EH (cell line): ENCODE measurements around the gene P2RY1.
"Not testable (repeated sequence)": the region's sequence is repeated elsewhere in the genome, so short reads cannot be mapped to it uniquely, and the experiment has no call there.

Experiments
- DNase-seq: peaks from one replicate; pipeline ENCODE4 v3.0.0-alpha.2; 2015; ENCODE audit warnings: low read depth

P2RY1 gene

GRCh38 chr3:152839511-152839910 is 4.6 kb downstream of the P2RY1 start:
- DNase-seq = no peak

DNA sequence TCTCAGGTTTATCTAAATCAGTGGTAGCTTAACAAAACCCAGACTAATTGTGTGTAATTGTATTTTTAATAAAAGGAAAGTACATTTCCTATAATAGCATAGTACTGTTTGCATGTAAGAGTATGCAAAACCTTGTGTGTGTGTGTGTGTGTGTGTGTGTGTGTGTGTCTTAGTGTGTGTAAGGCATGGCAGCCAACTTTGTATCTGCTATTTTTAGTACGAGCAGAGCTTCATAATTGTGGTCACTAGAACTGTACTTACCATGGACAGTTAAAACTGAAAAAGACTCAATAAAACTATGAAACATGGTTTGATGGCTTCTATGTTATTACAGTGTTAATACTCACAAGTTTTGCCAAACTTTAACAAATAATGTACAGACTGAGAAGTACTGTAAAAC is 6.2 kb downstream of the P2RY1 start:
- DNase-seq = no peak

- no peak for DNase-seq
Measured at GRCh38 chr3:152842413-152842812, 7.5 kb downstream of the P2RY1 start.

- DNase-seq = no peak
Measured at GRCh38 chr3:152843955-152844354, 9.0 kb downstream of the P2RY1 start.

DNA sequence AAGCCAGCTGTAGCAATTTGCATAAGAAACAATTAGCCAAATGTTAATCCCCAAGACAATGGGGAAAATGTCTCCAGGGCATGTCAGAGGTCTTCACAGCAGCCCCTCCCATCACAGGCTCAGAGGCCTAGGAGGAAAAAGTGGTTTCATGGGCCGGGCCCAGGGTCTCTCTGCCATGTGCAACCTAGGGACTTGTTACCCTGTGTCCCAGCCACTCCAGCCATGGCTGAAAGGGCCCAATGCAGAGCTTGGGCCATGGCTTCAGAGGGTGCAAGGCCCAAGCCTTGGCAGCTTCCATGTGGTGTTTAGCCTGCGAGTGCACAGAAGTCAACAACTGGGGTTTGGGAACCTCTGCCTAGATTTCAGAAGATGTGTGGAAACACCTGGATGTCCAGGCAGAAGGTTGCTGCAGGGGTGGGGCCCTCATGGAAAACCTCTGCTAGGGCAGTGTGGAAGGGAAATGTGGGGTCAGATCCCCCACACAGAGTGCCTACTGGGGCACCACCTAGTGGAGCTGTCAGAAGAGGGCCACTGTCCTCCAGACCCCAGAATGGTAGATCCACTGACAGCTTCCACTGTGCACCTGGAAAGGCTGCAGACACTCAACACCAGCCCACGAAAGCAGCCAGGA is 11.8 kb downstream of the P2RY1 start:
- DNase-seq = not testable (repeated sequence)

DNA sequence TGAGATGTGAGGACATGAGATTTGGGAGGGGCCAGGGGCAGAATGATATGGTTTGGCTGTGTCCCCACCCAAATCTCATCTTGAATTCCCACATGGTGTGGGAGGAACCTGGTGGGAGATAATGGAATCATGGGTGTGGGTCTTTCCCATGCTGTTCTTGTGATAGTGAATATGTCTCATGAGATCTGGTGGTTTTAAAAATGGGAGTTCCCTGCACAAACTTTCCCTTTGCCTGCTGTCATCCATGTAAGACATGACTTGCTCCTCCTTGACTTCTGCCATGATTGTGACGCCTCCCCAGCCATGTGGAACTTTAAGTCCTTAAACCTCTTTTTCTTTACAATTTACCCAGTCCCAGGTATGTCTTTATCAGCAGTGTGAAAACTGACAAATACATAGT is 12.7 kb downstream of the P2RY1 start:
- not testable (repeated sequence) for DNase-seq

DNA sequence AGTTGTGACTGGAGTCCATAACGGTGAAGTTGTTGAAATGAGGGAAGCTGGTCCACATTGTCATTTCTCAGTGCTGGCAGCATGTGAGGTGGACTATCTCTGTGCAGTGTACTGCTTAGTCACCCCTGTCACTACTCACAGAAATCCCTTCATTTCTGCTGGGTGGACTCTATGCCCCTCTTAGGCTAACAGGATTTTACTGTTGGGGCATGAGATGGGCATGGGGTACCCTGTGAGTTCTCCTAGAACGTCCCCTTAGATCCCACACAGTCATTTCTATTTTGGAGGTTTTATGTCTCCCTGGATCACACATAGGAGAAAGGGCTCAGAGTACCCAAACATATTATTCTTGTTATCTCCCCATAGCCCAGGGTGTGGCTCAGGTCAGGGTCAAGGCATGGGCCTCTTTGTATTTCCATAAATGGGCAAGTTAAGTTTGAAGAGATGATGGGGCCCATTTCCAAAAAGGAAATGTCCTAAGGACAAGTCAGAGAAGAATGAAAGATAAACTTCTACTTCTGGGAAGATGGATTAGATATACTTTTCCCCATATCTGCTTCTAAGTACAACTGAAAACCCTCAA is 15.2 kb downstream of the P2RY1 start:
- DNase-seq = no peak

DNA sequence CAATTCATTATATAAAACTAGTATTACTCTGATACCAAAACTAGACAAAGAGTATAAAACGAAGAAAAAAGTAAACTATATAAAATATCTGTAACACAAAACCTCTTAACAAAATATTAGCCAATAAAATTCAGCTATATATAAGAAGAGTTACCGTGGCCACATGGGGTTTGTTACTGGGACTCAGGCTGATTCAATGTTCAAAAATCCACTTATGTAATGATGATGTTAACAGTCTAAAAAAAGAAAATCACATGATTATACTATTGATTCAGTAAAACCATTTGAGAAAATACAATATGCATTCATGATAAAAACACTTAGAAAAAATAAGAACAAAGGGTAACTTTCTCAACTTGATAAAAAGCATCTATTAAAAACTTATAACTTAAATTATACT is 18.3 kb downstream of the P2RY1 start:
- DNase-seq = peak; percentile 10

DNA sequence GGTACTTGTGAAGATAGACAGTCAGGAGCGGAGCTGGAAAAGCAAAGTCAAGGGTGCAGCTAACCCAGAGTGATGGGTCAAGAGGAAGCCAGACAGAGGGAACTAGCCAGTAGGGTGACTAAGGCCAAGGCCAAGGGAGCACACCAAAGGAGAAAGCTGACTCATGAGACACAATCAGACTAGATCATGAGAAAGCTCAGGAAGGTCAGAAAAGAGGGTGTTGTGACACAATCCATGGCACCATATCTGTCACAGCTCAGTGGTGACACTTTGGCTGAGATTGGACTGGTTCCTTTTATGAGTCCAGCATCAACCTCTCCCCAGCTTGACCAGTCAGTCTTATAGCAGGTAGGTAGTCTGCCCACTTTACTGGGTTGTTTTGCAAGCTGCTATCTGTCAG is 22.2 kb downstream of the P2RY1 start:
- DNase-seq = no peak

GRCh38 chr3:152858170-152858800 is 23.4 kb downstream of the P2RY1 start:
- no peak for DNase-seq

DNA sequence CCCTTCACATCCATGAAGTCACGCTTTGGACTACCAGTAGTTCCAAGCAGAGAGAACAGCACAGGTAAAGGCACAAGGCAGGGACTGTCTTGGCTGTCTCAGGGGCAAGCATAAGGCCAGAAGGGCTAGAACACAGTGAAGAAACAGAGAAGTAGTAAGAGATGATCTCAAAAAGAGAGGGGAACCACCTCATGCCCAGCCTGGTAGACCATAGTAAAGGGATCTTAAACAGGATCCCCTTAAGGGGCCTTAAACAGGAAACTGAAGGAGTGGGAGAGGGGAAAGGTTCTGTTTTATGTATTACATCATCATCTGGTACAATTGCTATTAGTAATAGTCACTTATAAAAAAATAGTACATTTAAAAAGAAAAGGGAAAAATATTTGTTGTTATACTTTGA is 25.8 kb downstream of the P2RY1 start:
- DNase-seq = no peak

GRCh38 chr3:152865668-152866245 is 30.8 kb downstream of the P2RY1 start:
- no peak for DNase-seq

DNA sequence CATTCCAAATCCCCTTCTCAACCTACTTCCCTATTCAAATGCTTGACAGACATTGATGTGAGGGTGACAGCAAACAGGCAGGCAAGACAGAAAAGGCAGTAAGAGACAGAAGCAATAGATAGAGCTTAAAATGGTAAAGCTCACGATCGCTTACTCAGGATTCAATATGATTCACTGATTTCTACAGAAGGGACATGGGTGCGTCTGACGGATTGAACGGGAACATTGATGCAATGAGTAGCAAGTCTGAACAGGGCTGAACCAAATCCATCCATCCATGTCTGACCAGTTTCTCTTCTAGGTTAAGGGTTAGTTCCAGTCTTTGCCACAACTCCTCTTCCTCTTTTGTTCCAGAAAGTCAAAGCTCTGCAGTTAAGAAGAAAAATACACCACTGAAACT is 35.1 kb downstream of the P2RY1 start:
- no peak for DNase-seq

DNA sequence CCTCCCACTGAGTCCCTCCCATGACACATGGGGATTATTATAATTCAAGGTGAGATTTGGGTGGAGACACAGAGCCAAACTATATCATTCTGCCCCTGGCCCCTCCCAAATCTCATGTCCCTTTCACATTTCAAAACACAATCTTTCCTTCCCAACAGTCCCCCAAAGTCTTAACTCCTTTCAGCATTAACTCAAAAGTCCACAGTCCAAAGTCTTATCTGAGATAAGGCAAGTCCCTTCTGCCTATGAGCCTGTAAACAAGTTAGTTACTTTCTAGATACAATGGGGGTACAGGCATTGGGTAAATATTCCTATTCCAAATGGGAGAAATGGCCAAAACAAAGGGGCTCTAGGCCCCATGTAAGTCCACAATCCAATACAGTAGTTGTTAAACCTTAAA is 38.4 kb downstream of the P2RY1 start:
- not testable (repeated sequence) for DNase-seq

DNA sequence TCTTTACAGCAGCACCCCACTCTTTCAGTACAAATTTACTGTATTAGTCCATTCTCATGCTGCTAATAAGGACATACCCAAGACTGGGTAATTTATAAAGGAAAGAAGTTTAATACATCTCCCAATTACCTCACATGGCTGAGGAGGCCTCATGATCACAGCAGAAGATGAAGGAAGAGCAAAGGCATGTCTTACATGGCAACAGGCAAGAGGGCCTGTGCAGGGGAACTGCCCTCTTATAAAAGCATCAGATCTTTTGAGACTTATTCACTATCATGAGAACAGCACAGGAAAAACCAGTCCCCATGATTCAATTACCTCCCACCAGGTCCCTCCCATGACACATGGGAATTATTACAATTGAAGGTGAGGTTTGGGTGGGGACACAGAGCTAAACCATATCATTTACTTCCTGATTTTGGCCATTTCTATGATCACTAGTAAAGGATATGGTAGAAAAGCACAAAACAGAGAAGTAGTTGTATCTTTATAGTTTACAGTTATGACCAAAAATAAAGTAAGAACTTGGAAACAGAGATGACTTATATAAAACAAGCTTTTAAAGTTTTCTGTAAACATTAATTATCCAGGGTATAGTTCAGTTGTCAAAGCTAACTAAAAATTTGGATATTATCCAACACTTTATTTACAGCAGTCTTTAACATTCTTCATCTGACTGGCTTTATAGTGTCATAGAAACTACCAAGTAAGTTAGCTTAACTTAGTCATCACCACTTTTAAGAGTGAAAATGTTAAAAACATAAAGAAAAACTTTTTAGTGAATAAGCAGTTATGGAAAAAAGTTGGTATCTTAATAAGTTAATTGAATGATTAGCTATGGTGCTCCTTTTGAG is 40.2 kb downstream of the P2RY1 start:
- DNase-seq = no peak

DNA sequence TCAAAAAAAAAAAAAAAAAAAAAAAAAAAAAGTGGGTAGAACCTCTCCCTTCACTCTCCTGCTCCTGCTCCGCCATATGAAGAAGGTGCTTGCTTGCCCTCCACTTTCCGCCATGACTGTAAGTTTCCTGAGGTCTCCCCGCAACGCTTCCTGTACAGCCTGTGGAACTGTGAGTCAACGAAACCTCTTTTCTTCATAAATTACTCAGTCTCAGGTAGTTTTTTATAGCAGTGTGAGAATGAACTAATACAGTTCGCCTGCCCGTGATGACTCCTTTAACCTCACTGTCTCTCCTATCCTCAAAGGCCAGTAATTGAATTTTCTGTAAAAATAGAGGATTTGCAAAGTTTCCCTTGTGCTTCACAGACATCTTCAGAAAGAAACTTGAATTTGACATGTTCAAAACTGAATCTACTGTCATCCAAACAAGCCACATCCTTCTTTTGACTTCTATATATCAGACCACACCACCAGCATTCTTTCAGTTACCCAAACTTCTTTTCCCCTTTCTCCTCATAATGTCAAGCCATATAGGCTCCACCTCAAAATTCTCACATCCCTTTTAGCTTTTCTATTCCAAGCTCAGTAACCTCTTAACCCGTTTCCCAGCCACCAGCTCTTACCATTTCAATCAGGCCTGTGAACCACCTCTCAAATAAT is 44.3 kb downstream of the P2RY1 start:
- DNase-seq = no peak

GRCh38 chr3:152879790-152880174 is 44.9 kb downstream of the P2RY1 start:
- DNase-seq = no peak

DNA sequence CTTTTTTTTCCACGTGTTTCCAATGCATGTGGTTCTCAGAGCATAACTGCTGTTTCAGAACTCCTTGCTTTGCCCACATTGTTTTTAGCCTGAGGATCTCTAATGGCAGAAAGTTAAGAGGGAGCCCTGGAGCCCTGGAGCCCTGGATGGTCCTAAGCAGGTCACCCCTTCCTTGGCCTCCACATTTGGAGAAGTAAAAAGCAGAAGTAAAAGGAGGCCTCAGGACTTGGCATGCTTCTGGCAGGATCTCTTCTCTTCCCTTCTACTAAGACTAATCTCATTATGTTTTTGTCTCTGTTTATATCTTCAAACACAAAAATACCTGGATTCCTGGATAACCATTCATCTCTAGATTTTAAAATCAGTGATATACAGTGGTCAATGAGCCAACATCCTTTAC is 50.1 kb downstream of the P2RY1 start:
- DNase-seq = no peak
